Myometrial cell (primary cell): ENCODE data around the gene REEP5. TPM values are rescaled to one million over a fixed set of nuclear protein-coding genes. Genes with fewer than 3 reads are reported as not detected.

Source experiments
- total RNA-seq: library from RNA; depleted of rRNA; stranded (reverse); fragments of >200 nt; gene quantifications from 2 replicates; pipeline ENCODE4 v1.2.3, GENCODE V29; 2015

Gene REEP5
- total RNA-seq = 45.8 and 57.2 TPM in 2 replicates

GRCh38 chr5:112921833-112922817, at the start of gene REEP5:
Gene REEP5 (minus strand): TSS chr5:112922227. CDS start chr5:112922190, 37 bp downstream.

GRCh38 chr5:112860929-112861637, 60.9 kb downstream of the REEP5 start, which contains the start of gene SRP19:
Gene SRP19 (plus strand): TSS chr5:112861287. CDS start chr5:112861377, 90 bp downstream.

Other genes with a start within 250 kb of the REEP5 start
- gene APC, start 184.3 kb downstream of the REEP5 start, total RNA-seq = 14.4 and 23.2 TPM in 2 replicates
- gene SRP19, start 60.9 kb downstream of the REEP5 start, total RNA-seq = 34.0 and 61.0 TPM in 2 replicates
- 14.7 and 39.7 TPM in 2 replicates for gene DCP2, start 54.6 kb upstream of the REEP5 start, total RNA-seq